Neuronal stem cell (in vitro differentiated cells): ENCODE results near the gene BOD1.

ENCODE experiments used
- DNase-seq: peaks from one replicate; pipeline ENCODE4 v3.0.0-alpha.2; 2013; ENCODE audit warnings: low spot score
- H2AFZ ChIP-seq: one replicate; pipeline ENCODE4 v1.6.1; 2013; ENCODE audit warnings: mild to moderate bottlenecking, low read length, inconsistent platforms
- H2AK5ac ChIP-seq: 2 replicates; pipeline ENCODE4 v1.6.1; 2013; ENCODE audit warnings: low read depth, mild to moderate bottlenecking, inconsistent platforms, low read length, moderate library complexity, mixed read lengths
- H2BK120ac ChIP-seq: 2 replicates; pipeline ENCODE4 v1.6.1; 2013; ENCODE audit warnings: low read depth, mild to moderate bottlenecking, inconsistent platforms, low read length, moderate library complexity, mixed read lengths
- H2BK12ac ChIP-seq: one replicate; pipeline ENCODE4 v1.6.1; 2013; ENCODE audit warnings: low read length, inconsistent platforms
- H2BK15ac ChIP-seq: 2 replicates; pipeline ENCODE4 v1.6.1; 2013; ENCODE audit warnings: mild to moderate bottlenecking, low read length, inconsistent platforms, mixed read lengths
- H2BK5ac ChIP-seq: one replicate; pipeline ENCODE4 v1.6.1; 2013; ENCODE audit warnings: inconsistent platforms, mild to moderate bottlenecking, low read length, moderate library complexity
- H3K14ac ChIP-seq: one replicate; pipeline ENCODE4 v1.6.1; 2013; ENCODE audit warnings: low read length, inconsistent platforms
- H3K18ac ChIP-seq: 2 replicates; pipeline ENCODE4 v1.6.1; 2013; ENCODE audit warnings: low read length, inconsistent platforms
- H3K23ac ChIP-seq: 2 replicates; pipeline ENCODE4 v1.6.1; 2013; ENCODE audit warnings: low read depth, mild to moderate bottlenecking, mixed read lengths, low read length, inconsistent platforms; ENCODE audit not compliant: poor library complexity
- H3K27ac ChIP-seq: replicated peaks from 3 replicates; pipeline ENCODE4 v1.5.1; 2013; ENCODE audit warnings: low read length, inconsistent platforms
- H3K27me3 ChIP-seq, 3 experiments: 2 replicates each; pipeline ENCODE4 v1.6.1; 2013; ENCODE audit warnings: low read length in 3 of 3, mild to moderate bottlenecking in 2 of 3, inconsistent platforms in 1 of 3, low read depth in 1 of 3, mixed read lengths in 1 of 3, moderate library complexity in 1 of 3; ENCODE audit not compliant: control insufficient read depth in 3 of 3, insufficient read depth in 3 of 3
- H3K36me3 ChIP-seq, 2 donors: replicated peaks in 1 of 2; 2 replicates each; pipeline ENCODE4 v1.6.1; 2013; ENCODE audit warnings: low read length in 2 of 2; ENCODE audit not compliant: control insufficient read depth in 2 of 2, insufficient read depth in 2 of 2
- H3K4ac ChIP-seq: 2 replicates; pipeline ENCODE4 v1.6.1; 2013; ENCODE audit warnings: inconsistent platforms, mild to moderate bottlenecking, low read length, moderate library complexity
- H3K4me1 ChIP-seq, 2 donors: 1 replicate in 1 of 2; 2 replicates in 1 of 2; pipeline ENCODE4 v1.6.1; 2013; ENCODE audit warnings: low read length in 2 of 2, low read depth in 1 of 2; ENCODE audit not compliant: control insufficient read depth in 2 of 2, insufficient read depth in 1 of 2
- H3K4me2 ChIP-seq: one replicate; pipeline ENCODE4 v1.6.1; 2013; ENCODE audit warnings: mild to moderate bottlenecking, low read length, inconsistent platforms; ENCODE audit not compliant: insufficient read depth, poor library complexity, severe bottlenecking
- H3K4me3 ChIP-seq, 2 donors: 2 replicates each; pipeline ENCODE4 v1.5.1; 2013; ENCODE audit warnings: low read length in 2 of 2, mild to moderate bottlenecking in 2 of 2, inconsistent platforms in 1 of 2, moderate library complexity in 1 of 2
- H3K79me1 ChIP-seq: one replicate; pipeline ENCODE4 v1.6.1; 2013; ENCODE audit warnings: low read depth, mild to moderate bottlenecking, inconsistent platforms, low read length, moderate library complexity
- H3K9ac ChIP-seq: one replicate; pipeline ENCODE4 v1.6.1; 2013; ENCODE audit warnings: mild to moderate bottlenecking, low read depth, low read length, inconsistent platforms; ENCODE audit not compliant: poor library complexity
- H3K9me3 ChIP-seq, 2 donors: replicated peaks in 1 of 2; 2 replicates each; pipeline versions ENCODE3 to v1.6.1; 2013; ENCODE audit warnings: low read length in 2 of 2, mild to moderate bottlenecking in 2 of 2, inconsistent platforms in 1 of 2, low read depth in 1 of 2, mixed read lengths in 1 of 2, moderate library complexity in 1 of 2; ENCODE audit not compliant: control insufficient read depth in 2 of 2, insufficient read depth in 1 of 2
- H4K8ac ChIP-seq: one replicate; pipeline ENCODE4 v1.6.1; 2013; ENCODE audit warnings: low read depth, mild to moderate bottlenecking, inconsistent platforms, low read length, moderate library complexity
- H4K91ac ChIP-seq: one replicate; pipeline ENCODE4 v1.6.1; 2013; ENCODE audit warnings: low read length, low read depth, mild to moderate bottlenecking, inconsistent platforms; ENCODE audit not compliant: poor library complexity
- WGBS, 2 donors: extraction: QIAGEN DNeasy Blood & Tissue Kit; methylation state at CpG; one replicate each; pipeline ENCODE4 v1.1.7; 2013; ENCODE audit warnings: missing lambda C conversion rate in 2 of 2, mixed read lengths in 1 of 2; ENCODE audit not compliant: insufficient read length in 2 of 2, insufficient replicate concordance in 1 of 2; ENCODE audit errors: extremely low coverage in 2 of 2; 5-methylcytosine and 5-hydroxymethylcytosine counted together

The BOD1 gene

GRCh38 chr5:173604141-173604540, 12.3 kb downstream of the BOD1 start:
- no peak overlapping the region for H3K23ac ChIP-seq
- no peak overlapping the region for H2AK5ac ChIP-seq
- peaks cover 0 to 4% of the 10 kb centered on the region in 2 donors for H3K4me1 ChIP-seq
- no peak overlapping the region for H3K4me3 ChIP-seq
- no peak overlapping the region for H3K9ac ChIP-seq
- H4K91ac ChIP-seq, result no peak overlapping the region
- H2BK120ac ChIP-seq, result no peak overlapping the region
- no peaks in the 10 kb centered on the region for H3K27me3 ChIP-seq
- WGBS, 2 donors, result no CpG with 5 or more reads among the region's 1 CpG
- no peak overlapping the region for H2AFZ ChIP-seq
- no peak overlapping the region for H2BK12ac ChIP-seq
- DNase-seq, result no peak
- H3K79me1 ChIP-seq, result no peaks in the 10 kb centered on the region
- H2BK5ac ChIP-seq, result no peak overlapping the region
- H3K18ac ChIP-seq, result no peak overlapping the region
- H3K4ac ChIP-seq, result no peak overlapping the region
- no peak overlapping the region for H2BK15ac ChIP-seq
- H3K14ac ChIP-seq, result no peak overlapping the region
- no peak overlapping the region for H3K4me2 ChIP-seq
- no peak overlapping the region for H4K8ac ChIP-seq
- H3K36me3 ChIP-seq, result peaks cover 24 to 87% of the 10 kb centered on the region in 2 donors
- H3K9me3 ChIP-seq, result no peaks in the 10 kb centered on the region
- no peak overlapping the region for H3K27ac ChIP-seq

GRCh38 chr5:173602423-173602822, 14.0 kb downstream of the BOD1 start:
- Histone ChIP-seq H3K79me1 (no peaks in the 10 kb centered on the region), H4K8ac (no peak overlapping the region), H3K36me3 (peaks cover 18 to 76% of the 10 kb centered on the region in 2 donors), H2AK5ac (no peak overlapping the region), H3K9ac (no peak overlapping the region), H3K23ac (no peak overlapping the region), H3K4me1 (peaks cover 0 to 4% of the 10 kb centered on the region in 2 donors), H2BK15ac (no peak overlapping the region), H2BK120ac (no peak overlapping the region), H2BK5ac (no peak overlapping the region), H2AFZ (no peak overlapping the region), H4K91ac (no peak overlapping the region), H3K4me2 (no peak overlapping the region), H3K18ac (no peak overlapping the region), H3K27ac (no peak overlapping the region), H3K27me3 (no peaks in the 10 kb centered on the region), H3K9me3 (no peaks in the 10 kb centered on the region), H3K14ac (no peak overlapping the region), H2BK12ac (no peak overlapping the region), H3K4me3 (no peak overlapping the region), H3K4ac (no peak overlapping the region)
- WGBS, 2 donors, result no CpG with 5 or more reads among the region's 6 CpGs
- DNase-seq, result no peak

GRCh38 chr5:173598686-173599085, 17.8 kb downstream of the BOD1 start:
- Histone ChIP-seq H3K4me1 (peaks cover 0 to 2% of the 10 kb centered on the region in 2 donors), H3K9ac (no peak overlapping the region), H2AFZ (no peak overlapping the region), H4K91ac (no peak overlapping the region), H3K27me3 (no peaks in the 10 kb centered on the region), H3K79me1 (no peaks in the 10 kb centered on the region), H3K4ac (no peak overlapping the region), H3K14ac (no peak overlapping the region), H3K9me3 (peaks cover 2% of the 10 kb centered on the region in 2 donors), H2BK15ac (no peak overlapping the region), H3K27ac (no peak overlapping the region), H3K36me3 (peaks cover 2 to 40% of the 10 kb centered on the region in 2 donors), H3K4me2 (no peak overlapping the region), H3K4me3 (no peak overlapping the region), H3K18ac (no peak overlapping the region), H4K8ac (no peak overlapping the region), H3K23ac (no peak overlapping the region), H2BK120ac (no peak overlapping the region), H2BK12ac (no peak overlapping the region), H2AK5ac (no peak overlapping the region), H2BK5ac (no peak overlapping the region)
- WGBS, 2 donors, result no CpG with 5 or more reads among the region's 4 CpGs
- DNase-seq, result no peak

GRCh38 chr5:173597304-173597703, 19.1 kb downstream of the BOD1 start:
- H3K36me3 ChIP-seq, result peaks cover 2 to 30% of the 10 kb centered on the region in 2 donors
- H3K9me3 ChIP-seq, result peaks cover 11 to 15% of the 10 kb centered on the region in 2 donors
- no peak overlapping the region for H2BK120ac ChIP-seq
- H3K14ac ChIP-seq, result no peak overlapping the region
- no CpG with 5 or more reads among the region's 1 CpG for WGBS, 2 donors
- H3K18ac ChIP-seq, result no peak overlapping the region
- H3K27ac ChIP-seq, result no peak overlapping the region
- no peak overlapping the region for H2BK15ac ChIP-seq
- no peak overlapping the region for H3K4ac ChIP-seq
- H2AFZ ChIP-seq, result no peak overlapping the region
- H3K9ac ChIP-seq, result no peak overlapping the region
- H2BK5ac ChIP-seq, result no peak overlapping the region
- H3K4me2 ChIP-seq, result no peak overlapping the region
- H4K91ac ChIP-seq, result no peak overlapping the region
- no peak overlapping the region for H3K4me3 ChIP-seq
- no peak overlapping the region for H3K23ac ChIP-seq
- H2BK12ac ChIP-seq, result no peak overlapping the region
- H3K27me3 ChIP-seq, result no peaks in the 10 kb centered on the region
- no peak overlapping the region for H4K8ac ChIP-seq
- H3K4me1 ChIP-seq, result peaks cover 0 to 2% of the 10 kb centered on the region in 2 donors
- no peak for DNase-seq
- H3K79me1 ChIP-seq, result no peaks in the 10 kb centered on the region
- no peak overlapping the region for H2AK5ac ChIP-seq
